ENCODE results near the gene TMEM131.
"Not testable (repeated sequence)": the region's sequence is repeated elsewhere in the genome, so short reads cannot be mapped to it uniquely, and the experiment has no call there.

The TMEM131 gene

GRCh38 chr2:97995734-97996624, at the start of gene TMEM131:
TSS of gene TMEM131 (minus strand) at chr2:97995948. CDS start at chr2:97995662, 286 bp downstream.
- peak; percentile 75 for DNase-seq (ENCODE audit: low read depth, low spot score)

GRCh38 chr2:98044730-98045129, 49.0 kb upstream of the TMEM131 start:
- DNase-seq (ENCODE audit: low read depth, low spot score), result not testable (repeated sequence)

GRCh38 chr2:98043101-98043500, 47.4 kb upstream of the TMEM131 start:
- no peak for DNase-seq (ENCODE audit: low read depth, low spot score)

GRCh38 chr2:98040331-98040939, 44.7 kb upstream of the TMEM131 start:
- no peak for DNase-seq (ENCODE audit: low read depth, low spot score)

- no peak for DNase-seq (ENCODE audit: low read depth, low spot score)
These were observed 43.5 kb upstream of the TMEM131 start for GRCh38 chr2:98039085-98039756.

GRCh38 chr2:98037666-98038336, 42.1 kb upstream of the TMEM131 start:
- DNase-seq (ENCODE audit: low read depth, low spot score), result no peak

- DNase-seq (ENCODE audit: low read depth, low spot score), result no peak
These were observed 41.5 kb upstream of the TMEM131 start for GRCh38 chr2:98037206-98037605.

- DNase-seq (ENCODE audit: low read depth, low spot score), result no peak
These were observed 40.7 kb upstream of the TMEM131 start for GRCh38 chr2:98036349-98037000.

- no peak for DNase-seq (ENCODE audit: low read depth, low spot score)
These were observed 39.0 kb upstream of the TMEM131 start for GRCh38 chr2:98034745-98035144.

GRCh38 chr2:98032086-98032485, 36.3 kb upstream of the TMEM131 start:
- DNase-seq (ENCODE audit: low read depth, low spot score), result no peak

- DNase-seq (ENCODE audit: low read depth, low spot score), result no peak
These were observed 34.0 kb upstream of the TMEM131 start for GRCh38 chr2:98029718-98030222.

- no peak for DNase-seq (ENCODE audit: low read depth, low spot score)
These were observed 33.4 kb upstream of the TMEM131 start for GRCh38 chr2:98028931-98029717.

- no peak for DNase-seq (ENCODE audit: low read depth, low spot score)
These were observed 32.4 kb upstream of the TMEM131 start for GRCh38 chr2:98028101-98028561.

- no peak for DNase-seq (ENCODE audit: low read depth, low spot score)
These were observed 31.8 kb upstream of the TMEM131 start for GRCh38 chr2:98027538-98027937.

- no peak for DNase-seq (ENCODE audit: low read depth, low spot score)
These were observed 31.3 kb upstream of the TMEM131 start for GRCh38 chr2:98026927-98027522.

- DNase-seq (ENCODE audit: low read depth, low spot score), result no peak
These were observed 30.5 kb upstream of the TMEM131 start for GRCh38 chr2:98026292-98026691.

- DNase-seq (ENCODE audit: low read depth, low spot score), result no peak
These were observed 29.8 kb upstream of the TMEM131 start for GRCh38 chr2:98025481-98026037.

- DNase-seq (ENCODE audit: low read depth, low spot score), result not testable (repeated sequence)
These were observed 26.3 kb upstream of the TMEM131 start for GRCh38 chr2:98022067-98022466.

- DNase-seq (ENCODE audit: low read depth, low spot score), result no peak
These were observed 25.4 kb upstream of the TMEM131 start for GRCh38 chr2:98020992-98021713.
